HepG2 (cell line): ENCODE results near the gene MDH1B. TPM values are rescaled to one million over a fixed set of nuclear protein-coding genes. Genes with fewer than 3 reads are reported as not detected.
A peak's percentile ranks its signal among the peaks of the same experiment; 100 is the strongest.

Source experiments
- ATAC-seq: fragments of 200-7000 bp; cut with Tn5 transposase; 3 replicates; pipeline ENCODE4 v1.9.1; 2020; ENCODE audit warnings: mild to moderate bottlenecking, moderate library complexity
- BruUV-seq: library from RNA; stranded (reverse); fragments of 400-500 nt; replicated peaks from 2 replicates; lab custom pipeline; 2021; lab: Mats Ljungman, UMichigan
- CTCF ChIA-PET: fragments of 300-600 bp; formaldehyde crosslinking; extraction: SDS; loops from one replicate; lab custom pipeline; 2021; ENCODE audit warnings: low total read pairs, inconsistent platforms, low intra/inter-chr PET ratio; lab: Yijun Ruan, JAX
- POLR2A ChIA-PET: fragments of 350-600 bp; sonication (Branson Sonifier 250); formaldehyde crosslinking; loops from one replicate; lab custom pipeline; 2020; ENCODE audit warnings: antibody characterized with exemption, inconsistent platforms; lab: Yijun Ruan, JAX
- DNase-seq: peaks from one replicate; pipeline ENCODE4 v3.0.0-alpha.2; 2015; ENCODE audit warnings: low spot score
- FAIRE-seq: peaks from 3 replicates; lab custom pipeline; 2011; peaks lifted over from hg19 to GRCh38; lab: Jason Lieb, UNC
- H2AFZ ChIP-seq: one replicate; pipeline ENCODE4 v1.6.1; 2011; ENCODE audit warnings: low read length, inconsistent platforms
- H3K27ac ChIP-seq: fragments of 300-600 bp; 3 replicates; pipeline ENCODE4 v1.8.0; 2011; ENCODE audit warnings: mixed run types, mild to moderate bottlenecking, mixed read lengths, low read length, inconsistent platforms; ENCODE audit not compliant: insufficient read depth; ENCODE audit errors: extremely low read length
- H3K27me3 ChIP-seq, 2 experiments: fragments of 200-600 bp in 1 of 2; 2 replicates in 1 of 2; 3 replicates in 1 of 2; pipeline versions ENCODE4 v1.6.0 to v1.8.0; 2011; ENCODE audit warnings: low read length in 2 of 2, mild to moderate bottlenecking in 2 of 2, moderate library complexity in 2 of 2, inconsistent platforms in 1 of 2; ENCODE audit not compliant: insufficient read depth in 2 of 2, control insufficient read depth in 1 of 2
- H3K36me3 ChIP-seq, 2 experiments: fragments of 200-600 bp in 1 of 2; replicated peaks in 1 of 2; 2 replicates in 1 of 2; 3 replicates in 1 of 2; pipeline versions ENCODE4 v1.5.1 to v1.8.0; 2011; ENCODE audit warnings: low read length in 2 of 2, inconsistent platforms in 1 of 2; ENCODE audit not compliant: insufficient read depth in 2 of 2, control insufficient read depth in 1 of 2
- H3K4me1 ChIP-seq: 2 replicates; pipeline ENCODE4 v1.5.1; 2012; ENCODE audit warnings: low read length, inconsistent platforms; ENCODE audit not compliant: insufficient read depth
- H3K4me2 ChIP-seq: 2 replicates; pipeline ENCODE4 v1.6.0; 2011; ENCODE audit warnings: low read depth, low read length, inconsistent platforms
- H3K4me3 ChIP-seq, 3 experiments: fragments of 200-600 bp in 1 of 3; sonication (generic), shearing (Covaris generic) in 1 of 3; replicated peaks in 1 of 3; 2 replicates each; pipeline ENCODE4 v1.5.1; 2011 to 2016; ENCODE audit warnings: low read length in 3 of 3, inconsistent platforms in 2 of 3, low read depth in 2 of 3, mild to moderate bottlenecking in 2 of 3, control low read depth in 1 of 3, mixed read lengths in 1 of 3; ENCODE audit not compliant: insufficient read depth in 1 of 3
- H3K79me2 ChIP-seq: one replicate; pipeline ENCODE4 v1.6.1; 2011; ENCODE audit warnings: low read length, inconsistent platforms; ENCODE audit not compliant: insufficient read depth
- H3K9ac ChIP-seq: 2 replicates; pipeline ENCODE4 v1.6.0; 2011; ENCODE audit warnings: mild to moderate bottlenecking, low read depth, low read length, inconsistent platforms; ENCODE audit not compliant: insufficient read depth
- H3K9me3 ChIP-seq: 2 replicates; pipeline ENCODE4 v1.5.1; 2012; ENCODE audit warnings: mild to moderate bottlenecking, low read length
- H4K20me1 ChIP-seq: 2 replicates; pipeline ENCODE4 v1.6.0; 2011; ENCODE audit warnings: inconsistent platforms, mild to moderate bottlenecking, low read length, moderate library complexity; ENCODE audit not compliant: insufficient read depth
- CEBPZ ChIP-seq: IDR thresholded peaks from 2 replicates; pipeline ENCODE4 v1.6.1; 2012; ENCODE audit warnings: low read length, improper control_type of control experiment
- SAP130 ChIP-seq: IDR thresholded peaks from 2 replicates; pipeline ENCODE4 v1.6.1; 2016; ENCODE audit warnings: low read depth
- TCF12 ChIP-seq, 2 experiments: fragments of 450-650 bp in 1 of 2; sonication (generic) in 1 of 2; formaldehyde crosslinking in 1 of 2; IDR thresholded peaks; 2 replicates each; pipeline versions ENCODE4 v1.6.1 to v1.8.0; 2017 to 2022; ENCODE audit warnings: antibody characterized with exemption in 1 of 2, mild to moderate bottlenecking in 1 of 2, missing genetic modification reagents in 1 of 2, moderate library complexity in 1 of 2
- THAP9 ChIP-seq: sonication (generic); formaldehyde crosslinking; IDR thresholded peaks from 2 replicates; pipeline ENCODE4; 2020; ENCODE audit warnings: missing genetic modification reagents, mild to moderate bottlenecking, borderline replicate concordance
- ZBTB1 ChIP-seq: sonication (generic); formaldehyde crosslinking; IDR thresholded peaks from 2 replicates; pipeline ENCODE4 v1.4.0; 2020; ENCODE audit warnings: missing genetic modification reagents, borderline replicate concordance
- ZNF160 ChIP-seq: sonication (generic); formaldehyde crosslinking; IDR thresholded peaks from 2 replicates; pipeline ENCODE4 v1.8.0; 2022; ENCODE audit warnings: mild to moderate bottlenecking, inconsistent platforms, missing genetic modification reagents
- ZNF780A ChIP-seq: sonication (generic); formaldehyde crosslinking; IDR thresholded peaks from 2 replicates; pipeline ENCODE4 v1.8.0; 2022; ENCODE audit warnings: mild to moderate bottlenecking, missing genetic modification reagents, moderate library complexity
- WGBS: methylation state at CpG from one replicate; pipeline ENCODE4 v1.1.6; 2017; ENCODE audit warnings: low lambda C conversion rate; 5-methylcytosine and 5-hydroxymethylcytosine counted together
- in situ Hi-C: cut with HindIII; loops from 2 replicates; pipeline ENCODE4 v1.10.0; 2017; ENCODE audit warnings: low pct_unique_long_range_greater_than_20kb; ENCODE audit not compliant: extremely low pct_ligation_motif_present
- intact Hi-C: fragments of 100-400 bp; cut with micrococcal nuclease; formaldehyde crosslinking; loops from one replicate; pipeline ENCODE4 v1.10.0; 2022; ENCODE audit not compliant: unreplicated experiment
- polyA plus RNA-seq, 8 experiments: library from polyadenylated mRNA; depleted of rRNA in 3 of 8; stranded (reverse) in 7 of 8; unstranded in 1 of 8; fragments of >200 nt; fragmentation: Illumina TruSeq in 4 of 8; extraction: Trizol in 4 of 8; gene quantifications; 2 replicates each; pipeline versions ENCODE4 v1.2.1 to v1.2.3, GENCODE V29; 2011 to 2016; ENCODE audit warnings: low read depth in 4 of 8, missing spikeins in 1 of 8, mixed read lengths in 1 of 8; ENCODE audit not compliant: insufficient read depth in 1 of 8
- total RNA-seq, 5 experiments: library from RNA; depleted of rRNA; stranded (reverse); fragments of >200 nt; fragmentation: Illumina TruSeq; extraction: Trizol; gene quantifications; 2 replicates each; pipeline ENCODE4 v1.2.3, GENCODE V29; 2016; ENCODE audit warnings: low read depth in 1 of 5

The MDH1B gene
- total and polyA plus RNA-seq, 2 of the 13 experiments (the other 11 are each of a cell fraction or from before 2014, with no cell fraction given), result 0.17 to 0.86 TPM

GRCh38 chr2:206783718-206784117, 18.6 kb upstream of the MDH1B start (continued):
- no peak for TF ChIP-seq THAP9 (CRISPR knock-in tag)
- TF ChIP-seq ZNF780A (CRISPR knock-in tag), result 0 out of 2 replicates have a peak, but pooled peaks have one; percentile 30
- TF ChIP-seq ZBTB1 (CRISPR knock-in tag), result no peak
- TF ChIP-seq SAP130 (CRISPR knock-in tag), result no peak
- TF ChIP-seq CEBPZ, result no peak
- TF ChIP-seq, all 625 proteins: peak for 5

- no peak for FAIRE-seq
- peaks cover 26 to 90% of the 10 kb centered on the region in 2 experiments for H3K36me3 ChIP-seq
- no peak overlapping the region for H2AFZ ChIP-seq
- DNase-seq, result no peak
- H4K20me1 ChIP-seq, result peaks cover 10% of the 10 kb centered on the region
- 96% methylated on average over 2 of the region's 2 CpGs for WGBS
- no peak overlapping the region for H3K9ac ChIP-seq
- POLR2A ChIA-PET, result interaction anchor here (2.3 kb wide), 1 partner anchor 15 kb away, joined by 7 read pairs; the partner anchor contains the start of genes FASTKD2 and MDH1B
- H3K79me2 ChIP-seq, result peaks cover 37% of the 10 kb centered on the region
- ATAC-seq, result no peak
- in situ Hi-C loops, result no loop called here
- no peak overlapping the region for H3K4me2 ChIP-seq
- TF ChIP-seq ZNF160 (CRISPR knock-in tag) (peak; percentile 99), TCF12 (IDR thresholded peaks at IDR 0.05) (no peak), TCF12 (CRISPR knock-in tag; IDR thresholded peaks at IDR 0.05) (no peak)
- TF ChIP-seq, all 625 proteins: peak for 1
- intact Hi-C loops, result loop anchor here (1.0 to 2.0 kb wide), 2 partner anchors 16 to 87 kb away; partner anchors contain the start of genes FASTKD2 and MDH1B
- BruUV-seq, result no TSS peak
- Histone ChIP-seq H3K9me3 (peaks cover 15% of the 10 kb centered on the region), H3K4me3 (no peak overlapping the region), H3K27me3 (no peaks in the 10 kb centered on the region), H3K27ac (no peak overlapping the region), H3K4me1 (no peaks in the 10 kb centered on the region)
- CTCF ChIA-PET, result interaction anchor here (1.4 kb wide), 1 partner anchor 87 kb away, joined by 13 read pairs; no protein-coding TSS in a partner anchor
Measured at GRCh38 chr2:206780671-206781070, 15.5 kb upstream of the MDH1B start.
